GM12878 (cell line): ENCODE results near the gene MTF1. TPM values are rescaled to one million over a fixed set of nuclear protein-coding genes. Genes with fewer than 3 reads are reported as not detected.

Experiments
- ATAC-seq: fragments of 200-7000 bp; cut with Tn5 transposase; 3 replicates; pipeline ENCODE4 v1.9.1; 2020; ENCODE audit warnings: mild to moderate bottlenecking, moderate library complexity
- BruUV-seq: library from RNA; stranded (reverse); fragments of 400-500 nt; replicated peaks from 2 replicates; lab custom pipeline; 2021; lab: Mats Ljungman, UMichigan
- CTCF ChIA-PET: fragments of 300-600 bp; sonication (Branson Sonifier 250); formaldehyde crosslinking; extraction: SDS; loops from one replicate; lab custom pipeline; 2021; ENCODE audit warnings: inconsistent platforms; lab: Yijun Ruan, JAX
- POLR2A ChIA-PET: fragments of 350-600 bp; formaldehyde crosslinking; extraction: SDS; loops from one replicate; lab custom pipeline; 2021; ENCODE audit warnings: inconsistent platforms; lab: Charles Lee
- RAD21 ChIA-PET: fragments of 300-600 bp; sonication (Branson Sonifier 250); formaldehyde crosslinking; loops from one replicate; lab custom pipeline; 2023; ENCODE audit warnings: antibody characterized with exemption; ENCODE audit not compliant: unreplicated experiment; lab: Charles Lee
- SMC1A ChIA-PET: fragments of 300-600 bp; sonication (Branson Sonifier 250); formaldehyde crosslinking; loops from one replicate; lab custom pipeline; 2023; ENCODE audit not compliant: unreplicated experiment, uncharacterized antibody; lab: Charles Lee
- DNase-seq: peaks from one replicate; pipeline ENCODE4 v3.0.0-alpha.2; 2011; ENCODE audit warnings: low read depth, low spot score
- FAIRE-seq: peaks from 3 replicates; lab custom pipeline; 2011; peaks lifted over from hg19 to GRCh38; lab: Jason Lieb, UNC
- H2AFZ ChIP-seq: 2 replicates; pipeline ENCODE4 v1.6.0; 2011; ENCODE audit warnings: low read depth, low read length, control low read depth; ENCODE audit not compliant: control insufficient read depth
- H3K27ac ChIP-seq: 2 replicates; pipeline ENCODE4 v1.5.1; 2011; ENCODE audit warnings: control low read depth; ENCODE audit not compliant: control insufficient read depth, insufficient read depth
- H3K27me3 ChIP-seq, 2 experiments: replicated peaks in 1 of 2; 2 replicates each; pipeline versions ENCODE4 v1.6.0 to v1.6.1; 2011; ENCODE audit warnings: low read length in 1 of 2; ENCODE audit not compliant: control insufficient read depth in 2 of 2, insufficient read depth in 2 of 2
- H3K36me3 ChIP-seq, 2 experiments: 2 replicates each; pipeline ENCODE4 v1.5.1; 2011; ENCODE audit warnings: low read length in 1 of 2; ENCODE audit not compliant: control insufficient read depth in 2 of 2, insufficient read depth in 2 of 2
- H3K4me1 ChIP-seq: 2 replicates; pipeline ENCODE4 v1.6.1; 2011; ENCODE audit warnings: mild to moderate bottlenecking, low read length, moderate library complexity, mixed read lengths; ENCODE audit not compliant: control insufficient read depth, insufficient read depth
- H3K4me2 ChIP-seq: 2 replicates; pipeline ENCODE4 v1.6.0; 2011; ENCODE audit warnings: control low read depth; ENCODE audit not compliant: control insufficient read depth, insufficient read depth
- H3K4me3 ChIP-seq: fragments of 200-600 bp; sonication (generic); 2 replicates; pipeline ENCODE4 v1.5.1; 2016
- H3K79me2 ChIP-seq: 2 replicates; pipeline ENCODE4 v1.6.0; 2011; ENCODE audit warnings: low read length; ENCODE audit not compliant: control insufficient read depth, insufficient read depth
- H3K9ac ChIP-seq: 2 replicates; pipeline ENCODE4 v1.8.0; 2011; ENCODE audit warnings: low read length, control low read depth, mixed read lengths; ENCODE audit not compliant: control insufficient read depth, insufficient read depth
- H3K9me3 ChIP-seq: replicated peaks from 3 replicates; pipeline ENCODE4 v1.5.1; 2011; ENCODE audit warnings: mild to moderate bottlenecking, low read length; ENCODE audit not compliant: control insufficient read depth, insufficient read depth
- H4K20me1 ChIP-seq: 2 replicates; pipeline ENCODE4 v1.6.0; 2011; ENCODE audit not compliant: control insufficient read depth, insufficient read depth
- STAT1 ChIP-seq: fragments of 450-650 bp; conservative IDR thresholded peaks from 2 replicates; pipeline ENCODE4 v1.6.1; 2014; ENCODE audit warnings: antibody characterized with exemption, mild to moderate bottlenecking
- ZNF24 ChIP-seq: fragments of 450-650 bp; IDR thresholded peaks from 2 replicates; pipeline ENCODE4 v1.6.1; 2017; ENCODE audit warnings: antibody characterized with exemption, mild to moderate bottlenecking
- WGBS: methylation state at CpG from one replicate; pipeline ENCODE4 v1.1.6; 2016; ENCODE audit warnings: low lambda C conversion rate; ENCODE audit not compliant: insufficient replicate concordance, insufficient coverage; ENCODE audit errors: missing lambda C conversion rate; 5-methylcytosine and 5-hydroxymethylcytosine counted together
- in situ Hi-C: fragments of 300-500 bp; cut with MboI; formaldehyde crosslinking; loops from 9 replicates; pipeline ENCODE4 v1.14.3; 2018; ENCODE audit warnings: mixed read lengths
- intact Hi-C: fragments of 100-400 bp; cut with micrococcal nuclease; formaldehyde crosslinking; loops from one replicate; pipeline ENCODE4 v1.14.2; 2022; ENCODE audit not compliant: unreplicated experiment
- polyA plus RNA-seq, 11 experiments: library from polyadenylated mRNA; depleted of rRNA in 4 of 11; unstranded in 6 of 11; stranded (reverse) in 5 of 11; fragments of >200 nt; fragmentation: Nextera tagmentation in 4 of 11; fragmentation: Illumina TruSeq in 1 of 11; extraction: Ambion mirVana in 4 of 11; extraction: Trizol in 1 of 11; gene quantifications; 1 replicate in 1 of 11; 2 replicates in 10 of 11; pipeline versions ENCODE4 v1.2.1 to v1.2.3, GENCODE V29; 2011 to 2016; ENCODE audit warnings: inconsistent platforms in 2 of 11, missing spikeins in 2 of 11, low read depth in 1 of 11
- total RNA-seq, 4 experiments: library from RNA; depleted of rRNA in 3 of 4; stranded (reverse); fragments of >200 nt in 3 of 4; fragmentation: Illumina TruSeq in 1 of 4; extraction: Trizol in 1 of 4; gene quantifications; 2 replicates each; pipeline versions ENCODE4 v1.2.1 to v1.2.3, GENCODE V29; 2013 to 2021
- TF ChIP-seq, protein P1 (sequence below): fragments of 450-650 bp; formaldehyde crosslinking; IDR thresholded peaks from 2 replicates; pipeline ENCODE4 v1.4.0; 2020; ENCODE audit warnings: mild to moderate bottlenecking, moderate library complexity

MTF1 gene
- total and polyA plus RNA-seq, 10 of the 15 experiments (the other 5 are each of a cell fraction or from before 2014, with no cell fraction given) = 2.2 to 20.4 (median 6.7) TPM

GRCh38 chr1:37883671-37884070 lies 24.3 kb upstream of the MTF1 start:
- TF ChIP-seq ZNF24 (no peak), STAT1 (no peak)
- TF ChIP-seq, protein P1, sequence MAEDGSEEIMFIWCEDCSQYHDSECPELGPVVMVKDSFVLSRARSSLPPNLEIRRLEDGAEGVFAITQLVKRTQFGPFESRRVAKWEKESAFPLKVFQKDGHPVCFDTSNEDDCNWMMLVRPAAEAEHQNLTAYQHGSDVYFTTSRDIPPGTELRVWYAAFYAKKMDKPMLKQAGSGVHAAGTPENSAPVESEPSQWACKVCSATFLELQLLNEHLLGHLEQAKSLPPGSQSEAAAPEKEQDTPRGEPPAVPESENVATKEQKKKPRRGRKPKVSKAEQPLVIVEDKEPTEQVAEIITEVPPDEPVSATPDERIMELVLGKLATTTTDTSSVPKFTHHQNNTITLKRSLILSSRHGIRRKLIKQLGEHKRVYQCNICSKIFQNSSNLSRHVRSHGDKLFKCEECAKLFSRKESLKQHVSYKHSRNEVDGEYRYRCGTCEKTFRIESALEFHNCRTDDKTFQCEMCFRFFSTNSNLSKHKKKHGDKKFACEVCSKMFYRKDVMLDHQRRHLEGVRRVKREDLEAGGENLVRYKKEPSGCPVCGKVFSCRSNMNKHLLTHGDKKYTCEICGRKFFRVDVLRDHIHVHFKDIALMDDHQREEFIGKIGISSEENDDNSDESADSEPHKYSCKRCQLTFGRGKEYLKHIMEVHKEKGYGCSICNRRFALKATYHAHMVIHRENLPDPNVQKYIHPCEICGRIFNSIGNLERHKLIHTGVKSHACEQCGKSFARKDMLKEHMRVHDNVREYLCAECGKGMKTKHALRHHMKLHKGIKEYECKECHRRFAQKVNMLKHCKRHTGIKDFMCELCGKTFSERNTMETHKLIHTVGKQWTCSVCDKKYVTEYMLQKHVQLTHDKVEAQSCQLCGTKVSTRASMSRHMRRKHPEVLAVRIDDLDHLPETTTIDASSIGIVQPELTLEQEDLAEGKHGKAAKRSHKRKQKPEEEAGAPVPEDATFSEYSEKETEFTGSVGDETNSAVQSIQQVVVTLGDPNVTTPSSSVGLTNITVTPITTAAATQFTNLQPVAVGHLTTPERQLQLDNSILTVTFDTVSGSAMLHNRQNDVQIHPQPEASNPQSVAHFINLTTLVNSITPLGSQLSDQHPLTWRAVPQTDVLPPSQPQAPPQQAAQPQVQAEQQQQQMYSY = no peak
- ATAC-seq (no peak), DNase-seq (no peak), FAIRE-seq (no peak)
- CTCF ChIA-PET = no interaction called here
- Histone ChIP-seq H3K4me3 (no peak overlapping the region), H3K9ac (no peak overlapping the region), H3K4me1 (no peaks in the 10 kb centered on the region), H2AFZ (no peak overlapping the region), H3K36me3 (peaks cover 22 to 56% of the 10 kb centered on the region in 2 experiments), H3K4me2 (no peak overlapping the region), H4K20me1 (no peaks in the 10 kb centered on the region), H3K27me3 (no peaks in the 10 kb centered on the region), H3K9me3 (no peaks in the 10 kb centered on the region), H3K27ac (no peak overlapping the region), H3K79me2 (no peaks in the 10 kb centered on the region)
- no TSS peak for BruUV-seq
- 95% methylated on average over 5 of the region's 5 CpGs for WGBS
- SMC1A ChIA-PET = no interaction called here
- RAD21 ChIA-PET = no interaction called here
- in situ Hi-C loops (loop anchor here (25.0 kb wide), 1 partner anchor 954 kb away; no protein-coding TSS in a partner anchor), intact Hi-C loops (no loop called here)
- POLR2A ChIA-PET = no interaction called here
